ENCODE measurements around the gene POU2F2.

GRCh38 chr19:42111811-42112210 lies 20.4 kb downstream of the POU2F2 start:
- no peak for TF ChIP-seq POLR2A (IDR thresholded peaks at IDR 0.05)
- no peak for TF ChIP-seq CTCF (IDR thresholded peaks at IDR 0.05)
